Dermis microvascular lymphatic vessel endothelial cell (primary cell): ENCODE data around the gene IRF2BPL. TPM values are rescaled to one million over a fixed set of nuclear protein-coding genes. Genes with fewer than 3 reads are reported as not detected.

Experiments
- DNase-seq, 2 donors: peaks; one replicate each; pipeline versions ENCODE4 v3.0.0 to v3.0.0-alpha.2; 2010; ENCODE audit warnings: low read depth in 2 of 2
- total RNA-seq: library from RNA; depleted of rRNA; stranded (reverse); fragments of >200 nt; gene quantifications from 2 replicates; pipeline ENCODE4 v1.2.1, GENCODE V29; 2014

Gene IRF2BPL
- total RNA-seq, 1 donor from 2014 or later, result 7.6 TPM

GRCh38 chr14:76987956-76988520 is 40.5 kb downstream of the IRF2BPL start:
- DNase-seq, result no peak

DNA sequence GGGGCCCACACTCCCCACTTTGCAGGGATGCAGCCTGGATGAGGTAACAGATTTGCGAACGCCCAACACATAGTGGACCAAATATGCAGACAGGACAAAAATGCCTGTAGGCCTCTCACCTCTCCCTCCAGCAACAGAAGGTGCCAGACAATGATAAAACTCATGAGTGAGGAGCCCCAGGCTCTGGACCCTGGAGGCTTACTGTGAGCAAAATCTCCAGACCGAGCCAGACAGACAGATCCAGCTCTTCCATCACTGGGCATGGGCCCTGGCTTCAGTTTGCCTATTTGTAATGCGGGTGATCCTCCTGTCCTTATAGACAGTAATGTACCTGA is 42.3 kb downstream of the IRF2BPL start:
- no peak for DNase-seq

- no peak for DNase-seq
Measured at GRCh38 chr14:76985540-76986230, 42.8 kb downstream of the IRF2BPL start.

DNA sequence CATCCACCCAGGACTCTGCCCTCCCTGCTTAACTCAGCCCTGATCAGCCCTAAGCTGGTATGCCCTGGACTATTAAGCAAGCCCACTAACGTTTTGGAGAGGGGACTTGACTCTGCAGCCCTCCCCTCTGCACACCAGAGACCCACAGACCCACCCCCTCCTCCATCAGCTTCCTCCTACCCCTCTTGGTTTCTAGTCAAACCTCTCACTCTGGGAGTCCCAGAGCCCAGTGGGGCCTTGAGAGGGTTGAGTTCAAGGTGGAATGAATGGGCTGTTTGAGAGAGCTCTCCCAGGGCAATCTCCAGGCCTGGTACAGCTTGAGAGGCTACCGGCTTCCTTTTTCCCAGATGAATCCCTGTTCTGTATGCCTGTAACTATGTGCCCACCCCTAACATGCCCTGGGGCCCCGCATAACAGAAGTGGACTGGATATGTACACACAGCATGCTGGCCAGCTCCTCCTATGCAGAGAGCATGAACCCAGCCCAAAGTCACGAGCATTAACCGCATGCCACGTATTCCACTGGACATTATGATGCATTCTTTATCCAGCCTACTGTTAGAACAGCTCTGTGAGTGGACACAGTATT is 43.6 kb downstream of the IRF2BPL start:
- DNase-seq, result no peak

DNA sequence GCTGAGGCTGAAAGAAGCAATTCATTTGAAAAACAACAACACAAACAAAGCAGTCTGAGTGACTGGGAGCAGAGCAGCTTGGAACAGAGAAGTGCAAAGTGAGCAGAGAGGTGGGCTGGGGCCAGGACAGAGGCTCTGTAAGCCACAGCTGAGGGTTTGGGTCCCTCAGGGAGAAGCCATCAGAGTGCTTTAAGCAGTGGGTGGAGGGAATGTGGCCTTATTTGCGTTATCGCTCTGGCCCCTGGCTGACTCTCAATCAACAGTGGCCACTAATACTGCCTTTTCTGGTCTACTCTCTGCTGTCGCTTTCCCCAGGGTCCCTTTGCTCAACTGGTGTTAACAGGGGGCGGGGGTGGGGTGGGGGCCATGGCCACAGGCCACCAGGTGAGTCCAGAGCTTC is 44.2 kb downstream of the IRF2BPL start:
- no peak for DNase-seq

DNA sequence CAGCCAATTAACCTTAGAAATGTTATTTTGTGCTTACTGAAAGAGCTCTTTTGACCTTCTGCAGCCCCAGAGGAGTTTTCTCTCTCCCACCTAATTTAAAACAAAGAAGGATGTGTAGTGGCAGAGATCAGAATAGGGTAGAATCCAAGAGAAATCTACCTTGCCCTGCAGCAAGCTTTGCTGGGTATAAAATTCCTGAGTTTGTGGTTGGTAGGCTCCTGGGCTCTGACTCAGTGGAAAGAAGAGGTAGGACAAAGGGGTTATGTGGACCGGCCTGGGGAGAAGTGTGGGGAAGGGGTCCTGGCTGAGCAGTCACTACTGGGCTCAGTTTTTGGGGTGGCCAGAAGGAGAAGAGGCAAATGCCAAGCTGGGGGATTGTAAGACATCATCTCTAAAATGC is 46.8 kb downstream of the IRF2BPL start:
- no peak for DNase-seq

GRCh38 chr14:76977793-76978720 is 50.5 kb downstream of the IRF2BPL start:
- DNase-seq, result peak in 1 of 2 donors; percentile 21

GRCh38 chr14:76976240-76977005 is 52.1 kb downstream of the IRF2BPL start:
- DNase-seq, result no peak

DNA sequence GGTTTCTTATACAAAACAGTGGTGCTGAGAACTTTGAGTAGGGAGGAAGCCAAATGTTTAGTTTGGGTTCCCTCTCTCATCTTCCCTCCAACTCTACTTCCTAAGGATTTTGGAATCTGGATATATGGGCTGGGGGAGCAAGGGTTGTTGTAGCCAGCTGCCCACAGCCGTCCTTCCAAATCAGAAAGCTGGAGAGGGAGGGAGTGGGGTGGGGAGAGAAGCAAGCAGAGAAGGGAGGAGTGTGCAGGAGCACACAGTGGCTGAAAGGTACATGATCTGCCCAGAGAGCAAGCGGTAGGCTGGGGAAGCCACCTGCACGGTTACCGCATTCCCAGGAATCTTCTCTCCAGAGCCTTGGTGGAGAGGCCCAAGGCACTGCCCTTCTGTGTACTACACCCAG is 52.7 kb downstream of the IRF2BPL start:
- DNase-seq, result no peak

GRCh38 chr14:76975051-76975450 is 53.5 kb downstream of the IRF2BPL start:
- DNase-seq, result no peak

Other genes starting within 250 kb of the IRF2BPL start
- gene ANGEL1, start 215.8 kb downstream of the IRF2BPL start, total RNA-seq, result 4.0 and 5.2 TPM in 2 replicates
- not detected in 2 replicates for gene LRRC74A, start 202.3 kb downstream of the IRF2BPL start, total RNA-seq
- 7.2 and 11.0 TPM in 2 replicates for gene CIPC, start 69.5 kb upstream of the IRF2BPL start, total RNA-seq
- gene ZDHHC22, start 113.1 kb upstream of the IRF2BPL start, total RNA-seq, result not detected in 2 replicates
- 0.13 and 0.77 TPM in 2 replicates for gene TMEM63C, start 153.1 kb upstream of the IRF2BPL start, total RNA-seq
- gene NGB, start 242.5 kb upstream of the IRF2BPL start, total RNA-seq, result not detected in 2 replicates